NCI-H460 (cell line): ENCODE measurements around the gene APOL5. TPM values are rescaled to one million over a fixed set of nuclear protein-coding genes. Genes with fewer than 3 reads are reported as not detected.

Experiments
- total RNA-seq: library from RNA; depleted of rRNA; stranded (reverse); fragments of >200 nt; shearing (Covaris generic); gene quantifications from 2 replicates; pipeline ENCODE4 v1.2.3, GENCODE V29; 2014; rRNA removed

The APOL5 gene
- total RNA-seq, 1 experiment from 2014 or later = not detected

Other genes with a start within 250 kb of the APOL5 start
- gene RASD2, start 177.0 kb upstream of the APOL5 start, total RNA-seq = 0.02 TPM in 1 of 2 replicates, not detected in the other
- gene MB, start 100.5 kb upstream of the APOL5 start, total RNA-seq = 0.10 TPM in 1 of 2 replicates, not detected in the other
- 4.0 and 5.1 TPM in 2 replicates for gene APOL6, start 69.4 kb upstream of the APOL5 start, total RNA-seq